Vagina (tissue), 2 donors: ENCODE data around the gene CGB7.

ENCODE experiments used
- POLR2A ChIP-seq, 2 donors: fragments of 450-650 bp; IDR thresholded peaks; one replicate each; pipeline ENCODE4 v1.6.1; 2017; ENCODE audit warnings: antibody characterized with exemption in 2 of 2, mild to moderate bottlenecking in 2 of 2, moderate library complexity in 2 of 2
- POLR2AphosphoS5 ChIP-seq, 2 donors: sonication (generic); formaldehyde crosslinking; IDR thresholded peaks; one replicate each; pipeline ENCODE4 v1.9.0; 2017; ENCODE audit warnings: antibody characterized with exemption in 2 of 2, mild to moderate bottlenecking in 2 of 2, low read depth in 1 of 2; ENCODE audit not compliant: insufficient read depth in 1 of 2
- TF ChIP-seq, protein P1 (sequence below), 3 experiments: fragments of 450-650 bp in 2 of 3; fragments of 200-600 bp in 1 of 3; sonication (generic) in 1 of 3; IDR thresholded peaks; one replicate each; pipeline ENCODE4 v1.5.1; 2017 to 2019; ENCODE audit warnings: antibody characterized with exemption in 3 of 3, mild to moderate bottlenecking in 2 of 3, moderate library complexity in 2 of 3

DNA sequence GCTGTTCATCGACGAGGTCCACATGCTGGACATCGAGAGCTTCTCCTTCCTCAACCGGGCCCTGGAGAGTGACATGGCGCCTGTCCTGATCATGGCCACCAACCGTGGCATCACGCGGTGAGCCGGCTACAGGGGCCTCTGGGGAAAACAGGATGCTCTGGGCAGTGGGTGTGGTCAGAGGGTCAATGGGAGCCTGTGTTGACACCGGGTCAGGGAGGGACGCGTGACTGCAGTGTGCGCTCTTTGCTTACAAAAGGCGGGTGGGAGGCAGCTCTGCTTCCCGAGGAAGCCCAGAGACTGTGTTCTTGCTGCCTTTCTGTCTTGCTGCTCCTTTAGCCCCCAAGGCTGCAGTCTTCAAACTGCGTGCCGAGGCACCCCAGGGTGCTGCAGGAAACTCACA is 46.4 kb downstream of the CGB7 start:
- TF ChIP-seq, protein P1, sequence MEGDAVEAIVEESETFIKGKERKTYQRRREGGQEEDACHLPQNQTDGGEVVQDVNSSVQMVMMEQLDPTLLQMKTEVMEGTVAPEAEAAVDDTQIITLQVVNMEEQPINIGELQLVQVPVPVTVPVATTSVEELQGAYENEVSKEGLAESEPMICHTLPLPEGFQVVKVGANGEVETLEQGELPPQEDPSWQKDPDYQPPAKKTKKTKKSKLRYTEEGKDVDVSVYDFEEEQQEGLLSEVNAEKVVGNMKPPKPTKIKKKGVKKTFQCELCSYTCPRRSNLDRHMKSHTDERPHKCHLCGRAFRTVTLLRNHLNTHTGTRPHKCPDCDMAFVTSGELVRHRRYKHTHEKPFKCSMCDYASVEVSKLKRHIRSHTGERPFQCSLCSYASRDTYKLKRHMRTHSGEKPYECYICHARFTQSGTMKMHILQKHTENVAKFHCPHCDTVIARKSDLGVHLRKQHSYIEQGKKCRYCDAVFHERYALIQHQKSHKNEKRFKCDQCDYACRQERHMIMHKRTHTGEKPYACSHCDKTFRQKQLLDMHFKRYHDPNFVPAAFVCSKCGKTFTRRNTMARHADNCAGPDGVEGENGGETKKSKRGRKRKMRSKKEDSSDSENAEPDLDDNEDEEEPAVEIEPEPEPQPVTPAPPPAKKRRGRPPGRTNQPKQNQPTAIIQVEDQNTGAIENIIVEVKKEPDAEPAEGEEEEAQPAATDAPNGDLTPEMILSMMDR (IDR thresholded peaks at IDR 0.05) = no peak
- TF ChIP-seq POLR2A (IDR thresholded peaks at IDR 0.05) = no peak
- TF ChIP-seq POLR2AphosphoS5 (IDR thresholded peaks at IDR 0.05; ENCODE audit: insufficient read depth in 1 of 2, low read depth in 1 of 2) = no peak
